Measurements from ENCODE around the gene PRB4.

- TF ChIP-seq CTCF (IDR thresholded peaks at IDR 0.05 in 8 of 11, conservative IDR thresholded peaks at IDR 0.05 in 3 of 11), result no peak
- TF ChIP-seq POLR2A (IDR thresholded peaks at IDR 0.05), result no peak
- TF ChIP-seq POLR2AphosphoS5 (IDR thresholded peaks at IDR 0.05), result no peak
These were observed 38.2 kb upstream of the PRB4 start for GRCh38 chr12:11348439-11348838.
